Fibroblast of pulmonary artery (primary cell): ENCODE data around the gene ST3GAL3.
"Not testable (repeated sequence)": the region's sequence is repeated elsewhere in the genome, so short reads cannot be mapped to it uniquely, and the experiment has no call there.

Source experiments
- DNase-seq: peaks from one replicate; pipeline ENCODE4 v3.0.0-alpha.2; 2010; ENCODE audit warnings: low read depth
- H3K4me3 ChIP-seq: replicated peaks from 2 replicates; pipeline ENCODE4 v1.5.1; 2011; ENCODE audit warnings: low read depth, mild to moderate bottlenecking, control low read depth, low read length, moderate library complexity
- TF ChIP-seq, protein P1 (sequence below): IDR thresholded peaks from 2 replicates; pipeline ENCODE4 v1.5.1; 2011; ENCODE audit warnings: mild to moderate bottlenecking, control low read depth, low read length, inconsistent platforms; ENCODE audit errors: missing control alignments

ST3GAL3 gene

DNA sequence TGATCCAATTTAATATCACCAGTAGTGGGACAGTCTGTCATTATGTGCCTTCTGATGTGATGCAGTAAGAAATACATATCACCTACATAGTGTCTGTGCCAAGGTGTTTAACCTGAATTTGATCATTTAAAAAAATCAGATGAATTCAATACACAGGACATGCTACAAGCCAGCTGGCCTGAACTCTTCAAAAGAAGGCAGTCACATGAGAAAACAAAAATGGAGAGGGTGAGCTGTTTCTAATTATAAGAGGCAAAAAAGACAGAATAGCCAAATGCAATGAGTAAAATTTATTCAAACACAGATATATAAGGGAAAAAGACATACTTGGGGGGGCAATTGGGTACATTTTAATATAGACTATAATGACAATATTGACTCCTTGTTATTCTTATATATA is 66.5 kb downstream of the ST3GAL3 start:
- H3K4me3 ChIP-seq, result no peak overlapping the region
- TF ChIP-seq, protein P1, sequence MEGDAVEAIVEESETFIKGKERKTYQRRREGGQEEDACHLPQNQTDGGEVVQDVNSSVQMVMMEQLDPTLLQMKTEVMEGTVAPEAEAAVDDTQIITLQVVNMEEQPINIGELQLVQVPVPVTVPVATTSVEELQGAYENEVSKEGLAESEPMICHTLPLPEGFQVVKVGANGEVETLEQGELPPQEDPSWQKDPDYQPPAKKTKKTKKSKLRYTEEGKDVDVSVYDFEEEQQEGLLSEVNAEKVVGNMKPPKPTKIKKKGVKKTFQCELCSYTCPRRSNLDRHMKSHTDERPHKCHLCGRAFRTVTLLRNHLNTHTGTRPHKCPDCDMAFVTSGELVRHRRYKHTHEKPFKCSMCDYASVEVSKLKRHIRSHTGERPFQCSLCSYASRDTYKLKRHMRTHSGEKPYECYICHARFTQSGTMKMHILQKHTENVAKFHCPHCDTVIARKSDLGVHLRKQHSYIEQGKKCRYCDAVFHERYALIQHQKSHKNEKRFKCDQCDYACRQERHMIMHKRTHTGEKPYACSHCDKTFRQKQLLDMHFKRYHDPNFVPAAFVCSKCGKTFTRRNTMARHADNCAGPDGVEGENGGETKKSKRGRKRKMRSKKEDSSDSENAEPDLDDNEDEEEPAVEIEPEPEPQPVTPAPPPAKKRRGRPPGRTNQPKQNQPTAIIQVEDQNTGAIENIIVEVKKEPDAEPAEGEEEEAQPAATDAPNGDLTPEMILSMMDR, result no peak
- DNase-seq, result no peak

DNA sequence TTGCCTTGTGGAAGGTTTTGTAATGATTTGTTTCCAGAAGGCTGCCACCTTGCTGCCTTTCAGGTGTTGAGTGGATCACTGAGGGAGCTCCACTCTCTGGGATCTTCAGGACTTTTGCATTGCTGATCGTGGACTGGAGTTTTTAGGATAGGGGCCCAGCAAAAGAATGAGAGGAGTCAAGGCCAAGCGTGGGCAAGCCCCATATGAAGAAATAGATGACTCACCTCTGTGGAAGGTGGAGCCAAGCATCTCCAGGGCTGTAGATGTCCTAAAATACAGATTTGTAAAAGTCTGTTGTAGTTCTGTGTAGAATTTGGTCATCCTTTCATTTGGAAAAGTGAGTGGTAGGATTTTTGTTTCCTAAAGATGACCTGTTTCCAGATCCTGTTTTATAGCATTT is 67.0 kb downstream of the ST3GAL3 start:
- H3K4me3 ChIP-seq, result no peak overlapping the region
- TF ChIP-seq, protein P1, result no peak
- DNase-seq, result peak; percentile 82

DNA sequence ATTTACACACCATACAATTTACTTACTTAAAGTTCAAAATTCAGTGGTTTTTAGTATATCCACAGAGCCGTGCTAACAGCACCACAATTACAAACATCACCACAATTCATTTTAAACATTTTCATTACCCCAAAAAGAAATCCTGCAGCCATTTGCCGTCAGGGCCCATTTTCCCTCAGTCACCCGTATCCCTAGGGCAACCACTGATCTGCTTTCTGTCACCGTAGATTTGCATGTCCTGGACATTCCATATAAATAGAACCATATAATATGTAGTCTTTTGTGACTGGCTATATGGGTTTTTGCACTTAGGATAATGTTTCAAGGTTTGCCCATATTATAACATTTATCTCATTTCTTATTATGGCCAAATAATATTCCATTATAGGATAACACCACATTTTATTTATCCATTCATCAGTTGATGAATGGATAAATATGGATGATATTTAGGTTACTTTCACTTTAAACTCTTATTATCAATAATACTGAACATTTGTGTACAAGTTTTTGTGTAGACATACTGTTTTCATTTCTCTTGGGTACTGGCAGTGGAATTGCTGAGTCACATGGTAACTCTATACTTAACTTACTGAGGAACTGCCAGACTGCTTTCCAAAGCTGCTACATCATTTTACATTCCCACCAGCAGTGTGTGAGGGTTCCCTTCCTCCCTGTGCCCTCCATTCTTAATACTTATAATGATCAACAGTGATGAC is 68.9 kb downstream of the ST3GAL3 start:
- peak; percentile 69 for DNase-seq
- TF ChIP-seq, protein P1, result no peak
- H3K4me3 ChIP-seq, result no peak overlapping the region

DNA sequence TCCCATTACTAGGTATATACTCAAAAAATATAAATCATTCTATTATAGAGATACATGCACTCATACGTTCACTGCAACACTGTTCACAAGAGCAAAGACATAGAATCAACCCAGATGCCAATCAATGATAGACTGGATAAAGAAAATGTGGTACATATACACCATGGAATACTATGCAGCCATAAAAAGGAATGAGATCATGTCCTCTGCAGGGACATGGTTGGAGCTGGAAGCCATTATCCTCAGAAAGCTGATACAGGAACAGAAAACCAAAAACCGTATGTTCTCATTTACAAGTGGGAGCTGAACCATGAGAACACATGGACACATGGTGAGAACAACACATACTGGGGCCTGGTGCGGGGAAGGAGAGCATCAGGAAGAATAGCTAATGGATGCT is 70.6 kb downstream of the ST3GAL3 start:
- DNase-seq, H3K4me3 ChIP-seq: not testable (repeated sequence)

DNA sequence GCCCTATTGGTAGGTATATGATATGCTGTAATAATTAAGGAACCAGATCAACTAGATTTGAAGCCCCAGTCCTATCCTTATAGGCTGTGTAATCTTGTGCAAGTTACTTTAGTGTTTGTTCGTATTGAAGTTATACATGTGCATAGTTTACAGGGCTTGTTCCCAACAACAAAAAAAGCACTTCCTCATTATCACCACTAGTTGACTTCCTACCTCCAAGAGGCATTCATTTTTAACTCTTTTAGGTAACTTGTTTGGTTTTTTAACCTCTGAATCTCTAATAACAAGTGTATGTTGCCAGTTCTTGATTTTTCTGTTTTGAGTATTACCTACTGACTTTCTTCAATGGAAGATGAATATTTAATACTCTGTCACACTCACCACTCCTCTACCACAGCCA is 71.9 kb downstream of the ST3GAL3 start:
- TF ChIP-seq, protein P1, result no peak
- DNase-seq, result no peak
- no peak overlapping the region for H3K4me3 ChIP-seq

DNA sequence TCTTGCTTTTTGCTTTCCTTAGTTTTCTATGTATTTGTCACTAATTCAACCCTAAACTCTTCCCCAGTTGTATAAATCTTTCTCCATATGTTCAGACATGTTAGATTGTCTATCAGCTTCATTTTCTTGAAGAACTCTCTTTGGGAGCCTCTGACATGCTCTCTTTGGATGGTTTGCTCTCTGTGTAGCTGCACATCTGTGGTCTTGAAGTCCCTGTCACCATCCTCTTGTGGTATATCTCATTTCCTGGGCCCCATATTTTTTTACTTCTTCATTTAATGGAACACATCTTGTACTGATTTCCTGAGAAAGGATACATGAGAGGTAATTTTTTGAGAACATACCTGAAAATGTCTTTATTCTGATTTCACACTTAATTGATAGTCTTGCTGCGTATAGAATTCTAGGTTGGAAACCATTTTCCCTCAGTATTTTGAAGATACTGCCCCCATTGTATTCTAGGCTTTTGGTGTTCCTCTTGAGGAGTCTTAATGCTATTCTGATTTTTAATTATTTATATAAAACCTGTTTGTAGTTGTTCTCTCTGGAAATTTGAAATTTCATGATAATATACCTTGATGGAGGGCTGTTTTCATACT is 72.6 kb downstream of the ST3GAL3 start:
- TF ChIP-seq, protein P1, result no peak
- DNase-seq, result no peak
- no peak overlapping the region for H3K4me3 ChIP-seq

DNA sequence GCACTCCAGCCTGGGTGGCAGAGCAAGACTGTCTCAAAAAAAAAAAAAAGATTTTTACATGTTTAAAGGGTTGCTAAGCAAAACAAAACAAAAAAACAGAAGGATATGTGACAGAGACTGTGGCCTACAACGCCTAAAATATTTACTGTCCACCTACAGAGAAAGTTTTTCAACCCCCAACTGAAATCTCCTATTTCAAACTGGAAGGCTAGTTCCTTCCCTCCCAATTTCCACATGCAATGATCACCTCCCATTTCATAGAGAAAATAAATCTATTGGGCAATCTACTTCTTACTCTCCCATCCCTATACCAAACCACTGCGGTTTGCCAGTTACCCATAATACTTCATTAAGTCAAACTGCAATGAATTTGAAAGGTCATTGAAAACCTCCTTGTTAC is 74.2 kb downstream of the ST3GAL3 start:
- TF ChIP-seq, protein P1, result no peak
- DNase-seq, result no peak

More for the DNA sequence above, 74.2 kb downstream of the ST3GAL3 start:
- H3K4me3 ChIP-seq, result no peak overlapping the region
